ENCODE data around the gene SCGB2B2.
A peak's percentile ranks its signal among the peaks of the same experiment; 100 is the strongest.

The SCGB2B2 gene

GRCh38 chr19:34712395-34713261 is 35.7 kb upstream of the SCGB2B2 start:
- no peaks in the 10 kb centered on the region for H3K36me3 ChIP-seq
- no peak overlapping the region for H3K4me3 ChIP-seq (ENCODE audit: low read depth, low read length)
- H3K27ac ChIP-seq: no peak overlapping the region
- peaks cover 12% of the 10 kb centered on the region for H3K27me3 ChIP-seq (ENCODE audit: insufficient read depth, low read depth, severe bottlenecking)
- peak; percentile 40; the same call in 1 of the 2 replicates for TF ChIP-seq CTCF (IDR thresholded peaks at IDR 0.05; ENCODE audit: low read depth, low read length)
- H3K9me3 ChIP-seq (ENCODE audit: severe bottlenecking): peaks cover 11% of the 10 kb centered on the region
- peak; percentile 56 for DNase-seq

GRCh38 chr19:34711890-34712289 is 34.9 kb upstream of the SCGB2B2 start:
- Histone ChIP-seq H3K27ac (no peak overlapping the region), H3K27me3 (ENCODE audit: insufficient read depth, low read depth, severe bottlenecking) (peaks cover 12% of the 10 kb centered on the region), H3K9me3 (ENCODE audit: severe bottlenecking) (peaks cover 17% of the 10 kb centered on the region), H3K4me3 (ENCODE audit: low read depth, low read length) (no peak overlapping the region), H3K36me3 (no peaks in the 10 kb centered on the region)
- TF ChIP-seq CTCF (IDR thresholded peaks at IDR 0.05; ENCODE audit: low read depth, low read length): no peak
- no peak for DNase-seq

- Histone ChIP-seq H3K4me3 (ENCODE audit: low read depth, low read length) (no peak overlapping the region), H3K36me3 (no peaks in the 10 kb centered on the region), H3K9me3 (ENCODE audit: severe bottlenecking) (peaks cover 17% of the 10 kb centered on the region), H3K27me3 (ENCODE audit: insufficient read depth, low read depth, severe bottlenecking) (peaks cover 12% of the 10 kb centered on the region), H3K27ac (no peak overlapping the region)
- no peak for DNase-seq
- TF ChIP-seq CTCF (IDR thresholded peaks at IDR 0.05; ENCODE audit: low read depth, low read length): no peak
Measured at GRCh38 chr19:34707661-34708060, 30.7 kb upstream of the SCGB2B2 start.

- no peaks in the 10 kb centered on the region for H3K36me3 ChIP-seq
- no peaks in the 10 kb centered on the region for H3K9me3 ChIP-seq (ENCODE audit: severe bottlenecking)
- H3K27me3 ChIP-seq (ENCODE audit: insufficient read depth, low read depth, severe bottlenecking): peaks cover 9% of the 10 kb centered on the region
- H3K4me3 ChIP-seq (ENCODE audit: low read depth, low read length): no peak overlapping the region
- H3K27ac ChIP-seq: no peak overlapping the region
- TF ChIP-seq CTCF (IDR thresholded peaks at IDR 0.05; ENCODE audit: low read depth, low read length): no peak
- no peak for DNase-seq
Measured at GRCh38 chr19:34692549-34692948, 15.6 kb upstream of the SCGB2B2 start.

- Histone ChIP-seq H3K27me3 (ENCODE audit: insufficient read depth, low read depth, severe bottlenecking) (peaks cover 7% of the 10 kb centered on the region), H3K9me3 (ENCODE audit: severe bottlenecking) (peaks cover 6% of the 10 kb centered on the region), H3K27ac (no peak overlapping the region), H3K36me3 (peaks cover 2% of the 10 kb centered on the region; the same call in 1 of the 2 replicates), H3K4me3 (ENCODE audit: low read depth, low read length) (no peak overlapping the region)
- no peak for TF ChIP-seq CTCF (IDR thresholded peaks at IDR 0.05; ENCODE audit: low read depth, low read length)
- DNase-seq: no peak
Measured at GRCh38 chr19:34690372-34690771, 13.4 kb upstream of the SCGB2B2 start.

Data from WERI-Rb-1 (cell line).